ENCODE data around the gene BRSK1. TPM values are rescaled to one million over a fixed set of nuclear protein-coding genes. Genes with fewer than 3 reads are reported as not detected.
A peak's percentile ranks its signal among the peaks of the same experiment; 100 is the strongest.

BRSK1 gene
- polyA plus RNA-seq, 2 of the 4 experiments (the other 2 are of a cell fraction) = 5.4 to 6.6 TPM

DNA sequence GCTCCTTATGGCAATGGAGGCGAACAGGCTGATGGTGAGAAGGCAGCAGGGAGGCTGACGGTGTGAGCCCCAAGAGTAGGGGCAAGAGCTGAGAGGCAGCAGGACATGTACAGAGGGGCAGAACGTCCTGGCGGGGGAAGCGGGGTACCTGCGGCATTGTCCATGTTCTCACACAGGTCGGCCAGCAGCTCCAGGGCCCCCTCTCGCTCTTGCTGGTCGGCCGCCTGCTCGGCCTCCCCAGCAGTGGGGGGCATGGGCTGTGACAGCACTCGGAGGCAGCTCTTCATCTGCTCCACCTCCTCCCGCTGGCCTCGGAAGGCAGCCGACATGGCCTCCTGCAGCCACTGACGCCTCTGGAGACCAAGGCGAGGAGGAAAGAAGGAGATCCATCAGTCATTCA is 6.3 kb upstream of the BRSK1 start:
- H3K9me3 ChIP-seq = no peaks in the 10 kb centered on the region
- DNase-seq (ENCODE audit: low read depth in 1 of 2, low spot score in 1 of 2) = no peak
- H3K4me2 ChIP-seq = no peak overlapping the region
- ATAC-seq = no peak
- peaks cover 21% of the 10 kb centered on the region for H3K4me1 ChIP-seq
- TF ChIP-seq SREBF2 (IDR thresholded peaks at IDR 0.05) (no peak), RAD21 (conservative IDR thresholded peaks at IDR 0.05 in 1 of 2, IDR thresholded peaks at IDR 0.05 in 1 of 2) (no peak)
- TF ChIP-seq, protein P1, sequence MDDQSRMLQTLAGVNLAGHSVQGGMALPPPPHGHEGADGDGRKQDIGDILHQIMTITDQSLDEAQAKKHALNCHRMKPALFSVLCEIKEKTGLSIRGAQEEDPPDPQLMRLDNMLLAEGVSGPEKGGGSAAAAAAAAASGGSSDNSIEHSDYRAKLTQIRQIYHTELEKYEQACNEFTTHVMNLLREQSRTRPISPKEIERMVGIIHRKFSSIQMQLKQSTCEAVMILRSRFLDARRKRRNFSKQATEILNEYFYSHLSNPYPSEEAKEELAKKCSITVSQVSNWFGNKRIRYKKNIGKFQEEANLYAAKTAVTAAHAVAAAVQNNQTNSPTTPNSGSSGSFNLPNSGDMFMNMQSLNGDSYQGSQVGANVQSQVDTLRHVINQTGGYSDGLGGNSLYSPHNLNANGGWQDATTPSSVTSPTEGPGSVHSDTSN (IDR thresholded peaks at IDR 0.05) = no peak
- TF ChIP-seq, protein P2, sequence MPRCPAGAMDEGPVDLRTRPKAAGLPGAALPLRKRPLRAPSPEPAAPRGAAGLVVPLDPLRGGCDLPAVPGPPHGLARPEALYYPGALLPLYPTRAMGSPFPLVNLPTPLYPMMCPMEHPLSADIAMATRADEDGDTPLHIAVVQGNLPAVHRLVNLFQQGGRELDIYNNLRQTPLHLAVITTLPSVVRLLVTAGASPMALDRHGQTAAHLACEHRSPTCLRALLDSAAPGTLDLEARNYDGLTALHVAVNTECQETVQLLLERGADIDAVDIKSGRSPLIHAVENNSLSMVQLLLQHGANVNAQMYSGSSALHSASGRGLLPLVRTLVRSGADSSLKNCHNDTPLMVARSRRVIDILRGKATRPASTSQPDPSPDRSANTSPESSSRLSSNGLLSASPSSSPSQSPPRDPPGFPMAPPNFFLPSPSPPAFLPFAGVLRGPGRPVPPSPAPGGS (IDR thresholded peaks at IDR 0.05) = no peak
- TF ChIP-seq, protein P3, sequence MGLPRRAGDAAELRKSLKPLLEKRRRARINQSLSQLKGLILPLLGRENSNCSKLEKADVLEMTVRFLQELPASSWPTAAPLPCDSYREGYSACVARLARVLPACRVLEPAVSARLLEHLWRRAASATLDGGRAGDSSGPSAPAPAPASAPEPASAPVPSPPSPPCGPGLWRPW (IDR thresholded peaks at IDR 0.05) = no peak
- TF ChIP-seq, protein P4, sequence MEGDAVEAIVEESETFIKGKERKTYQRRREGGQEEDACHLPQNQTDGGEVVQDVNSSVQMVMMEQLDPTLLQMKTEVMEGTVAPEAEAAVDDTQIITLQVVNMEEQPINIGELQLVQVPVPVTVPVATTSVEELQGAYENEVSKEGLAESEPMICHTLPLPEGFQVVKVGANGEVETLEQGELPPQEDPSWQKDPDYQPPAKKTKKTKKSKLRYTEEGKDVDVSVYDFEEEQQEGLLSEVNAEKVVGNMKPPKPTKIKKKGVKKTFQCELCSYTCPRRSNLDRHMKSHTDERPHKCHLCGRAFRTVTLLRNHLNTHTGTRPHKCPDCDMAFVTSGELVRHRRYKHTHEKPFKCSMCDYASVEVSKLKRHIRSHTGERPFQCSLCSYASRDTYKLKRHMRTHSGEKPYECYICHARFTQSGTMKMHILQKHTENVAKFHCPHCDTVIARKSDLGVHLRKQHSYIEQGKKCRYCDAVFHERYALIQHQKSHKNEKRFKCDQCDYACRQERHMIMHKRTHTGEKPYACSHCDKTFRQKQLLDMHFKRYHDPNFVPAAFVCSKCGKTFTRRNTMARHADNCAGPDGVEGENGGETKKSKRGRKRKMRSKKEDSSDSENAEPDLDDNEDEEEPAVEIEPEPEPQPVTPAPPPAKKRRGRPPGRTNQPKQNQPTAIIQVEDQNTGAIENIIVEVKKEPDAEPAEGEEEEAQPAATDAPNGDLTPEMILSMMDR (IDR thresholded peaks at IDR 0.05) = no peak
- ChIA-PET CTCF (interaction anchor here (1.1 to 7.9 kb wide), 12 partner anchors 9 to 136 kb away, joined by 3 to 44 read pairs (median 4); partner anchors contain the start of genes KMT5C, PPP6R1 and TMEM238), POLR2A (no interaction called here)
- 93% methylated on average over 17 of the region's 17 CpGs for WGBS (ENCODE audit: missing lambda C conversion rate)
- H3K4me3 ChIP-seq = no peak overlapping the region
- no peak overlapping the region for H3K27ac ChIP-seq
- no peak for FAIRE-seq

DNA sequence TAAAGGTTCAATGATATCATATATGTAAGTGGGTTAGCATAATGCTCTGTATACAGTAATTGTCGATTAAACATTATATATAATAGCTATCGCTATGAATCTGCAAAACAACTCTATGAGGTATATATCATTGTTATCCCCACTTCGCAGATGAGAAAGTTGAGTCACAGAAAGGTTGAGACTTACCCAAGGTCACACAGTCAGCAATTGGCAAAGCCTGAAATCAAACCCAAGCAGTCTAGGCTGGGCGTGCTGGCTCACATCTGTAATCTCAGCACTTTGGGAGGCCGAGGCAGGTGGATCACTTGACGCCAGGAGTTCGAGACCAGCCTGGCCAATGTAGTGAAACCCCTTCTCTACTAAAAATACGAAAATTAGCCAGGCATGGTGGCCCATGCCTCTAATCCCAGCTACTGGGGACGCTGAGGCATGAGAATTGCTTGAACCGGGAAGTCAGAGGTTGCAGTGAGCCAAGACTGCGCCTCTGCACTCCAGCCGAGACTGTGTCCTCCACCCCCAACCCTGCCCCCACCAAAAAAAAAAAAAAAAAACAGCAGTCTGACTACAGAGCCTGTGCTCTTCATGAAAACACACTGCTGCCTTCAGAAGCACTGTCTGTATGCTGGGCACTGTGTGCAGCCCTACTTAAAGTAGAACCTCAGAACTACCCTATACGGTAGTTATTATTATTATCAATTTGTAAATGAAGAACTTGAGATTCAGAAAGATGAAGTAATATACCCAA is 5.2 kb upstream of the BRSK1 start:
- DNase-seq (ENCODE audit: low read depth in 1 of 2, low spot score in 1 of 2) (no peak), ATAC-seq (no peak), FAIRE-seq (no peak)
- POLR2A ChIA-PET = interaction anchor here (1.9 kb wide), 1 partner anchor 129 kb away, joined by 19 read pairs; the partner anchor contains the start of gene UBE2S
- peak overlapping the region; percentile 75 for H3K4me3 ChIP-seq
- H3K9me3 ChIP-seq = no peaks in the 10 kb centered on the region
- peaks cover 25% of the 10 kb centered on the region for H3K4me1 ChIP-seq
- 88% methylated on average over 13 of the region's 13 CpGs for WGBS (ENCODE audit: missing lambda C conversion rate)
- peak overlapping the region; percentile 88 for H3K4me2 ChIP-seq
- TF ChIP-seq JUN (IDR thresholded peaks at IDR 0.05) = no peak
- TF ChIP-seq POLR2AphosphoS2 (conservative IDR thresholded peaks at IDR 0.05; ENCODE audit: low read length) = no peak
- no peak for TF ChIP-seq KDM1A (IDR thresholded peaks at IDR 0.05; ENCODE audit: low read depth)
- no peak for TF ChIP-seq HEYL (CRISPR knock-in tag; IDR thresholded peaks at IDR 0.05)
- TF ChIP-seq EHMT2 (IDR thresholded peaks at IDR 0.05; ENCODE audit: low read depth) = no peak
- no peak for TF ChIP-seq RAD21 (conservative IDR thresholded peaks at IDR 0.05 in 1 of 2, IDR thresholded peaks at IDR 0.05 in 1 of 2)
- no peak for TF ChIP-seq BHLHE40 (IDR thresholded peaks at IDR 0.05; ENCODE audit: low read depth, low read length)
- TF ChIP-seq, protein P3 (IDR thresholded peaks at IDR 0.05) = no peak
- TF ChIP-seq ESRRA (IDR thresholded peaks at IDR 0.05; ENCODE audit: borderline replicate concordance, low read length) = no peak; the same call in 1 of the 2 replicates
- no peak for TF ChIP-seq MYC (IDR thresholded peaks at IDR 0.05; ENCODE audit: borderline replicate concordance, low read length)
- TF ChIP-seq CHD4 (IDR thresholded peaks at IDR 0.05; ENCODE audit: borderline replicate concordance) = no peak
- TF ChIP-seq, protein P1 (IDR thresholded peaks at IDR 0.05) = no peak
- no peak for TF ChIP-seq PHF8 (IDR thresholded peaks at IDR 0.05; ENCODE audit: borderline replicate concordance, low read depth)
- no peak for TF ChIP-seq SMC3 (IDR thresholded peaks at IDR 0.05)
- TF ChIP-seq, protein P5, sequence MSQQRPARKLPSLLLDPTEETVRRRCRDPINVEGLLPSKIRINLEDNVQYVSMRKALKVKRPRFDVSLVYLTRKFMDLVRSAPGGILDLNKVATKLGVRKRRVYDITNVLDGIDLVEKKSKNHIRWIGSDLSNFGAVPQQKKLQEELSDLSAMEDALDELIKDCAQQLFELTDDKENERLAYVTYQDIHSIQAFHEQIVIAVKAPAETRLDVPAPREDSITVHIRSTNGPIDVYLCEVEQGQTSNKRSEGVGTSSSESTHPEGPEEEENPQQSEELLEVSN (IDR thresholded peaks at IDR 0.05; ENCODE audit: borderline replicate concordance, low read depth) = no peak
- CTCF ChIA-PET = interaction anchor here (0.6 to 7.9 kb wide), 13 partner anchors 10 to 140 kb away, joined by 3 to 44 read pairs (median 4); partner anchors contain the start of genes KMT5C, PPP6R1 and TMEM238
- H3K27ac ChIP-seq = peak overlapping the region in 1 of 2 experiments; percentile 92; a peak in 1 of 6 replicates

Data from A549 (cell line).